ENCODE data around the gene DAZAP1. TPM values are rescaled to one million over a fixed set of nuclear protein-coding genes. Genes with fewer than 3 reads are reported as not detected.

The DAZAP1 gene
- total and polyA plus RNA-seq, 9 donors = 29.6 to 113 (median 77.4) TPM

DNA sequence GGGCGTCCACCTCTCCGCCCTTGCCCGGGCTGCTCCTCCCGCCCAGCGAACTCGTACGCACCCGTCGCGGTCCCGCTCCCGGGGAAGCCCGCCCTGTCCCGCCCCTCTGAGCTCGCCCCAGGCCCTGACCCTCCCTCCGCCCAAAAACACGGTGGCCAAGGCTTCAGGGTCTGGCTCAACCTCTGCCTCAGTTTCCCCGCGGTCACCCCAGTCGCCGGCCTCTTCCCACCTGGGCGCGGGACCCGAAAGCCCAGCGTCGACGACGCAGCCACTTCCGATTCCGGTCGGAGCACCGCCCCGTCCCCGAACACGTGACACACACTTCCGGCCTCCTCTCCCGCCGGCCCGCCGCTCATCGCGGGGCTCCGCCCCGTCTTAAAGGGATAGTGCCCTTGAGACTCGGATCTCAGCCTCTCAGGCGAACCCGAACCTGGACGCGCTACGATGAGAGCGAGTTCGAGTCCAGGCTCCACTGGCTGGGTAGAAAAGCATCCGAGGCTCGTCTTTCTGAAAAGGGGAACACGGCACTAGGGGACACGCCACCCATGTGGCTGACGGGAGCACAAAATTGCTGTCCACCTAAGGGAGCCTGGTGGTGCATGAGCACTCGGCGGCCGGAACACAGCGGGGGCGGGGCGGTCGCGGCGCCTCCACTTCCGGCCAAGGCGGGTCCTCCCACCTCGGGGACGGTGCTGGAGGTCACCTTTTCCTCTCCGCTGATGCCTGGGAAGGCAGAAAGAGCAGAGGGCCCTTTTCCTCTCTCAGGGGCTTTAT lies 71.7 kb downstream of the DAZAP1 start, which contains the start of gene C19orf25:
TSS of gene C19orf25 (minus strand) at position 282 of the 774 bp plus-strand sequence. CDS start 312 bp downstream, outside the sequence.
- intact Hi-C loops (cut with DNase I) = no loop called here
- TF ChIP-seq CTCF (IDR thresholded peaks at IDR 0.05) (no peak), POLR2A (IDR thresholded peaks at IDR 0.05) (peak; percentile 71)
- peak within 1 kb of the TSS; percentile 100 for H3K4me3 ChIP-seq
- H3K27me3 ChIP-seq = no peaks in the 10 kb centered on the region
- no peaks in the 10 kb centered on the region for H3K36me3 ChIP-seq
- DNase-seq = peak; percentile 91 to 95 (median 93)
- no peak within 1 kb of the TSS for H3K27ac ChIP-seq
- H3K4me1 ChIP-seq (ENCODE audit: insufficient read depth) = peaks cover 4% of the 10 kb centered on the region
- 0 to 1% (median 0%) methylated on average over 56 to 71 of the region's 71 CpGs for WGBS, 3 donors
- no peaks in the 10 kb centered on the region for H3K9me3 ChIP-seq

- Histone ChIP-seq H3K27ac (no peak overlapping the region), H3K4me1 (ENCODE audit: insufficient read depth) (peaks cover 4% of the 10 kb centered on the region), H3K27me3 (no peaks in the 10 kb centered on the region), H3K9me3 (no peaks in the 10 kb centered on the region), H3K36me3 (no peaks in the 10 kb centered on the region), H3K4me3 (no peak overlapping the region)
- no peak for TF ChIP-seq EP300 (IDR thresholded peaks at IDR 0.05)
- TF ChIP-seq POLR2A (IDR thresholded peaks at IDR 0.05) = no peak
- no peak for TF ChIP-seq CTCF (IDR thresholded peaks at IDR 0.05)
- intact Hi-C loops (cut with DNase I) = no loop called here
- WGBS, 3 donors = 82 to 86% (median 85%) methylated on average over 23 to 26 of the region's 26 CpGs
- peak in 1 of 5 donors; percentile 21 for DNase-seq
Measured at GRCh38 chr19:1481224-1481892, 74.0 kb downstream of the DAZAP1 start.

DNA sequence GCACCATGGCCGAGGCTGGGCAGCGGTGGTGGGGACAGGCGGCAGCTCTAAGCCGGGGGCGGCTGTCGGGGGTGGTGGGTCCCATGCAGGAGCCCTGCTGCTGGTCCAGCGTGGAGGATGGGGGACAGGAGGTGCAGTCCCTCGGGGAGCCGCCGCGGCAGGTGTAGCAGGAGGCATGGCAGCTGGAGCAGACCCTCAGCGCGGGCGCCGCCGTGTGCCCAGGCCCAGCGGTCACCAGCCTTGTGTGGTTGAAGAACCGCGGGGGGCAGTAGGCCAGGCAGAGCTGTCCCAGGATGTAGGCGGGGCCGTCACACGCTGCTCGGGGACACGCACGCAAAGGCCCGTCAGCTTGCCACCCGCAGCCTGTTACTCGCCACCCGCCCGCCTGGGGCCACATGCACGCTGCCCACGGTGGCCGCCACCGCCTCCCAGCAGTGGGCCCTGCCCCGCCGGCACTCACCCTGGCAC lies 74.5 kb downstream of the DAZAP1 start:
- DNase-seq = peak in 2 of 5 donors; percentile 21 to 31
- intact Hi-C loops (cut with DNase I) = no loop called here
- WGBS, 3 donors = 88 to 92% (median 89%) methylated on average over 32 to 36 of the region's 36 CpGs

More for the DNA sequence above, 74.5 kb downstream of the DAZAP1 start:
- Histone ChIP-seq H3K27me3 (no peaks in the 10 kb centered on the region), H3K27ac (no peak overlapping the region), H3K4me1 (ENCODE audit: insufficient read depth) (peaks cover 4% of the 10 kb centered on the region), H3K36me3 (no peaks in the 10 kb centered on the region), H3K4me3 (no peak overlapping the region), H3K9me3 (no peaks in the 10 kb centered on the region)
- TF ChIP-seq POLR2A (IDR thresholded peaks at IDR 0.05) (no peak), EP300 (IDR thresholded peaks at IDR 0.05) (no peak), CTCF (IDR thresholded peaks at IDR 0.05) (no peak)

Data from ovary (tissue), 9 donors.